Stimulated activated CD4-positive, alpha-beta T cell treated with anti-CD3 and anti-CD28 coated beads, Interleukin-12 subunit alpha, Interleukin-12 subunit beta, amount 100 ng/mL, for 24 hours (primary cell): Measurements from ENCODE around the gene SV2C.
"Not testable (repeated sequence)": the region's sequence is repeated elsewhere in the genome, so short reads cannot be mapped to it uniquely, and the experiment has no call there.

ENCODE experiments used
- DNase-seq, 2 experiments: peaks; one replicate each; pipeline ENCODE4 v3.0.0-alpha.2; 2020; ENCODE audit warnings: low read depth in 2 of 2

SV2C gene

GRCh38 chr5:76204191-76204590, 121.0 kb downstream of the SV2C start:
- no peak for DNase-seq

DNA sequence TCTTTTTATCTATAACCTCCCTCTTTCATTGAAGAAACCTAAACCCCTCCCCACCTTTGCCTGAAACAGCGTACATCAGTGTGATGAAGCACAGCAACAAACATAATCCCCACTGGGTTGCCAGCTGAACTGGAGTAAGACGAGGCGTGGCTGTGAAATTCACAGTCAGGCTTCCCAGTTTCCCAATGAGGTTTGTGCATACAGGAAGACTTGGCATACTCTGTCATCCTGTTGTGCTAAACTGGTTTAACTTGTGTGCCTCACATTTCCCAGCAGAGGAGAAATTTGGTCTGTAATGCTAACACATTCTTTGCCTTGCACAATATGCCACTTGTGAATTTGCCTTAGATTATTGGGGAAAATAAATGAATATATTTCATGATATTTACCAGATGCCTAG, 121.5 kb downstream of the SV2C start:
- DNase-seq: no peak

DNA sequence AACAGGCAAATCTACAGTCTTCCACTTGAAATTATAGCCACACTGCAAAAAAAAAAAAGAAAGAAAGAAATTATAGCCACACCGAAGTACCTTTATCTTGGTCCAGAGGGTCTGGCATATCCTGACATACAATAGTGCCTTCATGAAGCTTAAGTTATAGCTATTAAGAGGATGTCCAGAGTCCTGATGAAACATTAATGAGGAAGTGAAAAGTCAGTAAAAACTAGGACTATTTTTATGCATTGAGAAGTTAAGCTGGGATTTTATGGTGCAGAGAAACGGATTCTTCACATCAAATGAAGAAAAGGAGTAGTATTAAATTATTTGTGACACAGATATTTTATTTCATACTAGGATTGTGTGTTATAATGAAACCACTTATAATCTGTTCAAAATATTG, 123.9 kb downstream of the SV2C start:
- DNase-seq: no peak

DNA sequence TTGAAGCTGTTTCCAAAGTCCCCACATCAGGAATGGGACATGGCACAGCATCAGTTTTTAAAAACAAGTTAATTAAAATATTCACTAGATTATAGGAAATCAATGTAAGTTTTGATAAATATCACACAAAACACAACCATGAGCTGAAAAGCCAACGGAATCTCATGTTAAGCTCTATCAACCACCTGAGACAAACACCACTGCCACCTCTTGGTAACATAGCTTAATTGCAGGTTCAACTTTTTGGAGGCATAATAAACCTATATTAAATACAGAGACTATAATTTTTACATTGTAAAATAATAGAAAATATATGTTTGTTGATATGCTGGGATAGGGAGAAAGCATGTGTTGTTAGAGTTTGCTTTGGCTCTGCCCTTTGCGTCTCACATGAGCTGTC, 126.1 kb downstream of the SV2C start:
- no peak for DNase-seq

- DNase-seq: no peak
These were observed 127.8 kb downstream of the SV2C start for GRCh38 chr5:76210946-76211345.

- no peak for DNase-seq
These were observed 130.7 kb downstream of the SV2C start for GRCh38 chr5:76213858-76214257.

GRCh38 chr5:76216748-76217147, 133.6 kb downstream of the SV2C start:
- no peak for DNase-seq

GRCh38 chr5:76219636-76220035, 136.5 kb downstream of the SV2C start:
- no peak for DNase-seq

- DNase-seq: no peak
These were observed 138.1 kb downstream of the SV2C start for GRCh38 chr5:76221311-76221710.

GRCh38 chr5:76222318-76222717, 139.1 kb downstream of the SV2C start:
- DNase-seq: no peak

- DNase-seq: no peak
These were observed 140.5 kb downstream of the SV2C start for GRCh38 chr5:76223696-76224095.

- no peak for DNase-seq
These were observed 141.7 kb downstream of the SV2C start for GRCh38 chr5:76224898-76225297.

DNA sequence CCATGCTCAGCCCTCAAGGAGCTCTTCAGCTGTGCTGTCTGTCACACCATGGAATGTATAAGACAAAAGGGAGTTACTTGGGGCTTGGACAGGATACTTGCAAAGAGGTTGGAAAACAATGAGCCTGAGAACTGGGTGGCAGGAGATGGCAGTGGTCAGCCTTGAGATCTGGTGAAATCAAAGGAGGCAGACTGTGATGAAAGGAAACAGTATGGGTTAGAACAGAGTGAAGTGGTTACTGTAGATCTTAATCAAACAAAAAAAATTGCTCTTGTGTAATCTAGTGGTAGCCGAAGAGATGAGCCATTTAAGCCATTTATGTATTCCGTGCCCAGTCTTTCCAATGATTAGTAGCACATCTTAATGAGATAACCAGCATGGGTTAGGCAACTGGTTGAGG, 142.2 kb downstream of the SV2C start:
- no peak for DNase-seq

DNA sequence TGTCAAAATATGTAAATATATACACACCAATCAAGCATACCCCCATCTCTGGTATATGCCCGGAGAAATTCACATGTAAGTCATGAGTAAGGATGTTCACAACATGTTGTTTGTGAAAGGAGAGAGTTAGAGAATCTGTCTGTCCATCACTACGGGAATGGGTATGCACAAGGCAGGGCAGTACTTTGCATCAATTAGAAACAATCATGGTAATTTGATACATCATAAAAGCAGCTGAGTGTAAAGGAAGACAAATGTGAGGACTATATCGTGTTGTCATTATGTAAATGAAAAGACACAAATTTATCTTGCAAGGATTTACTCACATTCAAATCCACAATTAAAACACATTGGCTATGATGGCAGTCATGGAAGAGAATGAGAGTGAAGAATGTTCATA, 146.7 kb downstream of the SV2C start:
- DNase-seq: no peak

GRCh38 chr5:76230711-76231285, 147.6 kb downstream of the SV2C start:
- DNase-seq: no peak

DNA sequence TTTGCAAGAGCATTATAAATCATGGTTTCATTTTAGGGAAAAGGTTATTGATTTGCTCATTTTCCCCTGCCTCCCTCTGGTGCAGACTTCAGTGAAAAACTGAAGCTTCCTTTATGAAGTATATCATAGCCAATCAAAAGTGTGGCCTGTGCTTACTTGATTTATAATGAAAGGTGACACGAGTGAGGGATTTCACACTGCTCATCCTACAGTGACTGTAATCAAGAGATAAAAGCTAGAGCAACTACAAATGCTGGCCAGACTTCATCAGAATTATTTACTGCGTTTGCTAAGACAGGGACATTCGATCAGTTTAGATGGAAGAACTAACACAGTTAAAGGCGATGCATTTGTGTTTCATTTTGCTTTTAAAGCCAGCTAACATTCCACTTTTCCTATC, 151.5 kb downstream of the SV2C start:
- no peak for DNase-seq

GRCh38 chr5:76236684-76237083, 153.5 kb downstream of the SV2C start:
- no peak for DNase-seq

- DNase-seq: no peak
These were observed 157.2 kb downstream of the SV2C start for GRCh38 chr5:76240336-76240735.

DNA sequence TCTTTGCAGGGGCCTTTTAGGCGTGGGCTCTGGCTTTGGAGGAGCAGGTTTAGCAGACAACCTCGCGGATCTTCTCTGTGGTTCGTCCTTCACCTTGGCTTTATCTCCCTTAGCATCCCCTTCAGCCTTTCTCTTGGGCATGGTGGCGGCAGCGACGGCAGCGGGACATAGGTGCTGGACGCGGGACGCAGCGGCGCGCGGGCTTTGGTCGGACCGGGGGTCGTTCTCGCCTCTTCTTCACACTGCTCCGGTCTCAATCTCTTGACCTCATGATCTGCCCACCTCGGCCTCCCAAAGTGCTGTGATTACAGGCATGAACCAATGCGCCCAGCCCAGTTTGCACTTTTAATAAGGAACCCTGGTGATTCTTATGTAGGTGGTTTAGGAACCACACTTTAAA, 159.0 kb downstream of the SV2C start:
- not testable (repeated sequence) for DNase-seq

GRCh38 chr5:76245590-76245989, 162.4 kb downstream of the SV2C start:
- no peak for DNase-seq

DNA sequence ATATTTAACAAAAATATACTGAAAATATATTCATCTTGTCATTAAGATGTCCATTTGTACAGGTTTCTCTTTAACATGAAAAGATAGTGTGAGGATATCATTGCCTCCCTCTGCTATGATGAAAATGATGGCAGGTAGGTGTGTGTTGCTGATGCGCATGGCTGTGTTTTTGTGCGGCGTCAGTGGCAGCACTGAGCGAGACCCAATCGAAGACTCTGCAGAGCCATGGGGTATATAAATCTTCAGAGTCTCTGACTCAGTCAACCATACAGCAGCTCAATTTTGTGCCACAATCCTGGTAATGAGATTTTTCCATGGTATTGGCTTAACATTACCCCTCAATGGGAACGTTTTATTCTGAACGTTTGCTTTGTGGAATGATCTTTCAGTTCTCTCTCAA, 166.4 kb downstream of the SV2C start:
- DNase-seq: no peak

- no peak for DNase-seq
These were observed 167.3 kb downstream of the SV2C start for GRCh38 chr5:76250463-76250862.

GRCh38 chr5:76251656-76252055, 168.5 kb downstream of the SV2C start:
- DNase-seq: no peak

- DNase-seq: no peak
These were observed 169.3 kb downstream of the SV2C start for GRCh38 chr5:76252437-76252836.
